ENCODE measurements around the gene ACOT13. TPM values are rescaled to one million over a fixed set of nuclear protein-coding genes. Genes with fewer than 3 reads are reported as not detected.
A peak's percentile ranks its signal among the peaks of the same experiment; 100 is the strongest.

ACOT13 gene
- total RNA-seq, 1 experiment from 2014 or later, result 33.5 TPM

DNA sequence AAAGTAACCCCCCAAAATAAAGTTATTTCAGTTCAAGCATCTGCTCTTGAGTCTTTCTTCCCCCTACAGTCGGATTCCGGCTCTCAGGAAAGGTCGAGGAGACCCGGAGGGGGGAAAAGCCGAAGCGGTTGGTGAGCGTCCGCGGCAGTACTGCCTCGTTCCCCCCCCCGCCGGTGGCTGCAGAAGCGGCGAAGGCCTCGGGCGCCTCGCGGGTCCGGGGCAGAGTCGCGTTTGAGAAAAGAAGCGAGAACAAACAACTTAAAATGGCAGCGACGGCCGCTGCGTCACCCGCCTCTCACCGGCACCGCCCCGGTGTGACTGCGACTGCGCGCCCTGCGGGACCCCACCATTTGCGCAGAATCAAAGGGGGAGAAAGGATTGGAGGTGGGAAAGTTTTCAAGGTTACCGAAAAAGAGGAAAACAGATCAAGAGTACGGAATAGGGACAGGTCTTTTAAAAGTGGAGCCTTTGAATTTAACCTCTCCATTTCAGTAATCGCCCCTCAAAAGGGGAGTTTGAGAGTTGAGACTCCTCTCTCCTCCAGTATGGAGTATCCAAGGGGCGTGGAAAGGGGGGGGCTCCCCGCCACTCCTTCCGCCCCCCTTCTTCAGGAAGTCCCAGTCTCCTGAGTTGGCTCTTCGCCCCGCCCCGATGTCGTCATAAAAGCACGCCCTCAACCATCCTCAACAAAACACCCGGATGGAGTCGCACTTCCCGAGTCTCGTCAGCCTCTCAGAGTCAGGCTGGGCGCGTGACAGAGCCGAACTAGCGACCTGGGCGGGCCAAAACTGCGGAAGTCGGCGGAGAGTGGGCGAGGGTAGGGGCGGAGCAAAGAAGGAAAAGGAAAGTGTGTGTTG, 54.0 kb downstream of the ACOT13 start:
- Histone ChIP-seq H3K36me3 (ENCODE audit: control insufficient read depth in 1 of 2, insufficient read depth in 2 of 2, low read length in 2 of 2) (peaks cover 15 to 23% of the 10 kb centered on the region in 2 experiments), H3K79me2 (ENCODE audit: insufficient read depth, low read length) (peaks cover 47% of the 10 kb centered on the region), H3K4me1 (ENCODE audit: control insufficient read depth in 1 of 2, insufficient read depth in 2 of 2, low read length in 2 of 2) (peaks cover 16 to 30% of the 10 kb centered on the region in 2 experiments; a peak in 3 of 4 replicates), H2AFZ (ENCODE audit: low read depth, low read length, poor library complexity, severe bottlenecking) (peak overlapping the region; percentile 79), H3K4me3 (replicated peaks in 1 of 2; ENCODE audit: low read depth in 1 of 2, low read length in 2 of 2) (peak overlapping the region; percentile 92 to 96), H3K4me2 (ENCODE audit: low read length) (peak overlapping the region; percentile 90), H4K20me1 (ENCODE audit: insufficient read depth) (peaks cover 10% of the 10 kb centered on the region; the same call in 1 of the 2 replicates), H3K27me3 (ENCODE audit: insufficient read depth, low read length) (no peaks in the 10 kb centered on the region), H3K27ac (ENCODE audit: low read depth, low read length) (peak overlapping the region; percentile 95), H3K9ac (ENCODE audit: low read length) (peak overlapping the region; percentile 99), H3K9me2 (ENCODE audit: insufficient read depth) (no peaks in the 10 kb centered on the region), H3K9me3 (ENCODE audit: control insufficient read depth in 1 of 2, insufficient read depth in 1 of 2, low read depth in 1 of 2, low read length in 2 of 2) (no peaks in the 10 kb centered on the region)
- CTCF ChIA-PET, result interaction anchor here (2.1 kb wide), 1 partner anchor 297 kb away, joined by 5 read pairs; no protein-coding TSS in a partner anchor
- RAD21 ChIA-PET (ENCODE audit: low non-redundant PET in 1 of 2, low total read pairs in 2 of 2, uncharacterized antibody in 2 of 2, unreplicated experiment in 2 of 2), result no interaction called here
- no TSS peak for BruUV-seq (replicated peaks)
- POLR2A ChIA-PET, result interaction anchor here (0.6 kb wide), 1 partner anchor 22 kb away, joined by 3 read pairs; no protein-coding TSS in a partner anchor
- intact Hi-C loops (cut with micrococcal nuclease), result loop anchor here (1.0 to 5.0 kb wide), 2 partner anchors 22 to 46 kb away; no protein-coding TSS in a partner anchor
- TF ChIP-seq REST (IDR thresholded peaks at IDR 0.05; ENCODE audit: low read depth) (no peak), MAX (IDR thresholded peaks at IDR 0.05) (no peak), ZBTB33 (IDR thresholded peaks at IDR 0.05; ENCODE audit: extremely low read depth, insufficient replicate concordance, low read length) (no peak), JUND (IDR thresholded peaks at IDR 0.05) (peak; percentile 81), YY1 (IDR thresholded peaks at IDR 0.05; ENCODE audit: extremely low read depth, insufficient replicate concordance, low read depth, low read length) (peak; percentile 90), ELF1 (IDR thresholded peaks at IDR 0.05; ENCODE audit: borderline replicate concordance, low read depth) (peak; percentile 98), POLR2A (IDR thresholded peaks at IDR 0.05; ENCODE audit: borderline replicate concordance, extremely low read depth, insufficient read depth, insufficient read length) (peak; percentile 79), SIN3A (IDR thresholded peaks at IDR 0.05; ENCODE audit: low read depth) (peak; percentile 70), RAD21 (IDR thresholded peaks at IDR 0.05; ENCODE audit: low read depth) (no peak), ZFX (IDR thresholded peaks at IDR 0.05) (no peak), SRF (IDR thresholded peaks at IDR 0.05; ENCODE audit: low read depth) (peak; percentile 87), FOSL1 (IDR thresholded peaks at IDR 0.05; ENCODE audit: low read depth) (no peak), POLR2AphosphoS5 (IDR thresholded peaks at IDR 0.05; ENCODE audit: low read depth, low read length) (peak; percentile 99), SP1 (IDR thresholded peaks at IDR 0.05; ENCODE audit: low read depth) (peak; percentile 91), EGR1 (IDR thresholded peaks at IDR 0.05; ENCODE audit: low read depth) (peak; percentile 80), EZH2phosphoT487 (IDR thresholded peaks at IDR 0.05; ENCODE audit: borderline replicate concordance) (no peak), ZNF274 (IDR thresholded peaks at IDR 0.05; ENCODE audit: low read depth, low read length) (no peak), TCF7L2 (IDR thresholded peaks at IDR 0.05; ENCODE audit: borderline replicate concordance, extremely low read depth, insufficient read depth, insufficient read length) (no peak)
- TF ChIP-seq, protein P1, sequence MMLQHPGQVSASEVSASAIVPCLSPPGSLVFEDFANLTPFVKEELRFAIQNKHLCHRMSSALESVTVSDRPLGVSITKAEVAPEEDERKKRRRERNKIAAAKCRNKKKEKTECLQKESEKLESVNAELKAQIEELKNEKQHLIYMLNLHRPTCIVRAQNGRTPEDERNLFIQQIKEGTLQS (IDR thresholded peaks at IDR 0.05), result no peak
- DNase-seq (ENCODE audit: low read depth, low spot score) (peak; percentile 99), ATAC-seq (peak; percentile 93)
